NB4 (cell line): ENCODE data around the gene FAM111A.

Experiments
- CTCF ChIP-seq: IDR thresholded peaks from one replicate; pipeline ENCODE4 v1.5.1; 2012; ENCODE audit warnings: low read depth, low read length
- POLR2A ChIP-seq: IDR thresholded peaks from 2 replicates; pipeline ENCODE4 v1.6.1; 2011; ENCODE audit warnings: mild to moderate bottlenecking; ENCODE audit not compliant: insufficient read length; ENCODE audit errors: extremely low read depth

- no peak for TF ChIP-seq POLR2A
- no peak for TF ChIP-seq CTCF
Observed at GRCh38 chr11:59152312-59152951, 9.8 kb downstream of the FAM111A start.
